ENCODE measurements around the gene DGKG.

- no peak for TF ChIP-seq POLR2A (IDR thresholded peaks at IDR 0.05; ENCODE audit: low read depth, low read length)
- TF ChIP-seq TAF1 (IDR thresholded peaks at IDR 0.05; ENCODE audit: borderline replicate concordance, low read depth, low read length): no peak
- no peak for TF ChIP-seq POLR2AphosphoS5 (IDR thresholded peaks at IDR 0.05; ENCODE audit: low read depth, low read length)
These were observed 147.4 kb downstream of the DGKG start for GRCh38 chr3:186214670-186215069.

Measured in GM12892 (cell line).